CD4-positive, alpha-beta T cell treated with Interleukin-6 for 4 hours (primary cell): ENCODE results near the gene PSMD12.

Experiments used
- DNase-seq: peaks from one replicate; pipeline ENCODE4 v3.0.0-alpha.2; 2020; ENCODE audit warnings: mixed read lengths

Gene PSMD12

GRCh38 chr17:67297454-67297960 is 68.9 kb downstream of the PSMD12 start:
- DNase-seq: no peak

- no peak for DNase-seq
Measured at GRCh38 chr17:67294451-67295199, 71.8 kb downstream of the PSMD12 start.

GRCh38 chr17:67293251-67294203 is 72.8 kb downstream of the PSMD12 start:
- peak; percentile 77 for DNase-seq

GRCh38 chr17:67290711-67291291 is 75.6 kb downstream of the PSMD12 start:
- no peak for DNase-seq

GRCh38 chr17:67290244-67290643 is 76.1 kb downstream of the PSMD12 start:
- DNase-seq: no peak

- DNase-seq: no peak
Measured at GRCh38 chr17:67289181-67289876, 77.0 kb downstream of the PSMD12 start.
